Activated CD4-positive, alpha-beta T cell treated with anti-CD3 and anti-CD28 coated beads, Interleukin-2, amount 10 ng/mL, durations not matched to agents 24 days and 14 days (primary cell): ENCODE results near the gene KNDC1. TPM values are rescaled to one million over a fixed set of nuclear protein-coding genes. Genes with fewer than 3 reads are reported as not detected.
"Not testable (repeated sequence)": the region's sequence is repeated elsewhere in the genome, so short reads cannot be mapped to it uniquely, and the experiment has no call there.

Source experiments
- DNase-seq: peaks from one replicate; pipeline ENCODE4 v3.0.0; 2022
- H3K27ac Mint-ChIP-seq: one replicate; pipeline ENCODE4 v1.8.0; 2022; ENCODE audit warnings: mild to moderate bottlenecking, mixed read lengths
- H3K27me3 Mint-ChIP-seq: one replicate; pipeline ENCODE4 v1.8.0; 2022; ENCODE audit warnings: mixed read lengths
- H3K36me3 Mint-ChIP-seq: one replicate; pipeline ENCODE4 v1.8.0; 2022; ENCODE audit warnings: low read depth, mild to moderate bottlenecking, mixed read lengths
- H3K4me1 Mint-ChIP-seq: one replicate; pipeline ENCODE4 v1.8.0; 2021; ENCODE audit warnings: mixed read lengths
- H3K4me3 Mint-ChIP-seq: one replicate; pipeline ENCODE4 v1.8.0; 2022; ENCODE audit warnings: mild to moderate bottlenecking, moderate library complexity, mixed read lengths
- H3K9me3 Mint-ChIP-seq: one replicate; pipeline ENCODE4 v1.8.0; 2021; ENCODE audit warnings: mixed read lengths
- intact Hi-C: fragments of 100-400 bp; cut with micrococcal nuclease; formaldehyde crosslinking; loops from one replicate; pipeline ENCODE4 v1.15.1; 2023
- total RNA-seq: library from RNA; stranded (reverse); gene quantifications from 2 replicates; pipeline ENCODE4 v1.2.3, GENCODE V29; 2022

Gene KNDC1
- total RNA-seq, 1 donor from 2014 or later, result 0.19 TPM

GRCh38 chr10:133129859-133130495, 30.0 kb upstream of the KNDC1 start:
- DNase-seq, result no peak
- H3K27ac Mint-ChIP-seq, result no peak overlapping the region
- H3K36me3 Mint-ChIP-seq, result no peaks in the 10 kb centered on the region
- H3K27me3 Mint-ChIP-seq, result peaks cover 1% of the 10 kb centered on the region
- intact Hi-C loops, result no loop called here
- no peaks in the 10 kb centered on the region for H3K9me3 Mint-ChIP-seq
- H3K4me1 Mint-ChIP-seq, result peaks cover under 1% of the 10 kb centered on the region
- H3K4me3 Mint-ChIP-seq, result no peak overlapping the region

GRCh38 chr10:133130602-133131001, 29.4 kb upstream of the KNDC1 start:
- no peak for DNase-seq
- intact Hi-C loops, result no loop called here
- Mint-ChIP-seq H3K9me3 (no peaks in the 10 kb centered on the region), H3K27me3 (no peaks in the 10 kb centered on the region), H3K36me3 (no peaks in the 10 kb centered on the region), H3K27ac (no peak overlapping the region), H3K4me3 (no peak overlapping the region), H3K4me1 (no peaks in the 10 kb centered on the region)

GRCh38 chr10:133131053-133131452, 29.0 kb upstream of the KNDC1 start:
- no peak for DNase-seq
- H3K9me3 Mint-ChIP-seq, result no peaks in the 10 kb centered on the region
- H3K36me3 Mint-ChIP-seq, result no peaks in the 10 kb centered on the region
- intact Hi-C loops, result no loop called here
- no peaks in the 10 kb centered on the region for H3K4me1 Mint-ChIP-seq
- H3K4me3 Mint-ChIP-seq, result no peak overlapping the region
- H3K27ac Mint-ChIP-seq, result no peak overlapping the region
- no peaks in the 10 kb centered on the region for H3K27me3 Mint-ChIP-seq

GRCh38 chr10:133131734-133132472, 28.1 kb upstream of the KNDC1 start:
- Mint-ChIP-seq H3K27me3 (no peaks in the 10 kb centered on the region), H3K4me3 (no peak overlapping the region), H3K9me3 (no peaks in the 10 kb centered on the region), H3K36me3 (no peaks in the 10 kb centered on the region), H3K4me1 (no peaks in the 10 kb centered on the region), H3K27ac (no peak overlapping the region)
- DNase-seq, result no peak
- intact Hi-C loops, result no loop called here

GRCh38 chr10:133132473-133133291, 27.3 kb upstream of the KNDC1 start:
- Mint-ChIP-seq H3K36me3 (no peaks in the 10 kb centered on the region), H3K27ac (no peak overlapping the region), H3K9me3 (no peaks in the 10 kb centered on the region), H3K4me3 (no peak overlapping the region), H3K27me3 (no peaks in the 10 kb centered on the region), H3K4me1 (no peaks in the 10 kb centered on the region)
- intact Hi-C loops, result no loop called here
- DNase-seq, result no peak

GRCh38 chr10:133133471-133134231, 26.4 kb upstream of the KNDC1 start:
- no peak overlapping the region for H3K27ac Mint-ChIP-seq
- H3K27me3 Mint-ChIP-seq, result no peaks in the 10 kb centered on the region
- H3K9me3 Mint-ChIP-seq, result no peaks in the 10 kb centered on the region
- DNase-seq, result no peak
- no peaks in the 10 kb centered on the region for H3K36me3 Mint-ChIP-seq
- intact Hi-C loops, result no loop called here
- no peaks in the 10 kb centered on the region for H3K4me1 Mint-ChIP-seq
- H3K4me3 Mint-ChIP-seq, result no peak overlapping the region

- Mint-ChIP-seq H3K4me3 (no peak overlapping the region), H3K27me3 (no peaks in the 10 kb centered on the region), H3K4me1 (no peaks in the 10 kb centered on the region), H3K27ac (peak overlapping the region; percentile 11), H3K9me3 (no peaks in the 10 kb centered on the region), H3K36me3 (no peaks in the 10 kb centered on the region)
- DNase-seq, result no peak
- intact Hi-C loops, result no loop called here
These were observed 25.5 kb upstream of the KNDC1 start for GRCh38 chr10:133134411-133135115.

- no peak for DNase-seq
- Mint-ChIP-seq H3K4me3 (no peak overlapping the region), H3K36me3 (no peaks in the 10 kb centered on the region), H3K9me3 (no peaks in the 10 kb centered on the region), H3K4me1 (no peaks in the 10 kb centered on the region), H3K27ac (peak overlapping the region; percentile 11), H3K27me3 (no peaks in the 10 kb centered on the region)
- intact Hi-C loops, result no loop called here
These were observed 24.9 kb upstream of the KNDC1 start for GRCh38 chr10:133135116-133135465.

GRCh38 chr10:133137486-133138145, 22.4 kb upstream of the KNDC1 start:
- H3K27me3 Mint-ChIP-seq, H3K4me1 Mint-ChIP-seq, H3K4me3 Mint-ChIP-seq, intact Hi-C loops, DNase-seq, H3K27ac Mint-ChIP-seq, H3K9me3 Mint-ChIP-seq, H3K36me3 Mint-ChIP-seq: not testable (repeated sequence)

- no peak overlapping the region for H3K27ac Mint-ChIP-seq
- H3K27me3 Mint-ChIP-seq, result peaks cover 6% of the 10 kb centered on the region
- H3K4me1 Mint-ChIP-seq, result peaks cover 7% of the 10 kb centered on the region
- intact Hi-C loops, result no loop called here
- no peaks in the 10 kb centered on the region for H3K36me3 Mint-ChIP-seq
- no peak for DNase-seq
- H3K9me3 Mint-ChIP-seq, result no peaks in the 10 kb centered on the region
- no peak overlapping the region for H3K4me3 Mint-ChIP-seq
These were observed 20.4 kb upstream of the KNDC1 start for GRCh38 chr10:133139551-133140065.

- H3K27ac Mint-ChIP-seq, result no peak overlapping the region
- peaks cover 7% of the 10 kb centered on the region for H3K4me1 Mint-ChIP-seq
- intact Hi-C loops, result no loop called here
- no peak overlapping the region for H3K4me3 Mint-ChIP-seq
- H3K36me3 Mint-ChIP-seq, result no peaks in the 10 kb centered on the region
- no peak for DNase-seq
- peaks cover 12% of the 10 kb centered on the region for H3K27me3 Mint-ChIP-seq
- no peaks in the 10 kb centered on the region for H3K9me3 Mint-ChIP-seq
These were observed 19.4 kb upstream of the KNDC1 start for GRCh38 chr10:133140417-133141143.

- Mint-ChIP-seq H3K27me3 (peaks cover 14% of the 10 kb centered on the region), H3K9me3 (no peaks in the 10 kb centered on the region), H3K27ac (no peak overlapping the region), H3K36me3 (no peaks in the 10 kb centered on the region), H3K4me3 (no peak overlapping the region), H3K4me1 (peaks cover 7% of the 10 kb centered on the region)
- no peak for DNase-seq
- intact Hi-C loops, result no loop called here
These were observed 18.7 kb upstream of the KNDC1 start for GRCh38 chr10:133141144-133141957.
